Vagina (tissue), 2 donors: ENCODE measurements around the gene STIM1.

Source experiments
- CTCF ChIP-seq, 3 experiments: fragments of 450-650 bp in 2 of 3; fragments of 200-600 bp in 1 of 3; sonication (generic) in 1 of 3; IDR thresholded peaks; one replicate each; pipeline ENCODE4 v1.5.1; 2017 to 2019; ENCODE audit warnings: antibody characterized with exemption in 3 of 3, mild to moderate bottlenecking in 2 of 3, moderate library complexity in 2 of 3
- POLR2A ChIP-seq, 2 donors: fragments of 450-650 bp; IDR thresholded peaks; one replicate each; pipeline ENCODE4 v1.6.1; 2017; ENCODE audit warnings: antibody characterized with exemption in 2 of 2, mild to moderate bottlenecking in 2 of 2, moderate library complexity in 2 of 2

- TF ChIP-seq POLR2A (IDR thresholded peaks at IDR 0.05) (no peak), CTCF (IDR thresholded peaks at IDR 0.05) (no peak)
Measured at GRCh38 chr11:3983101-3983500, 127.6 kb downstream of the STIM1 start.
